GM12891 (cell line): ENCODE results near the gene ZMYM5.

Experiments
- POLR2AphosphoS5 ChIP-seq: IDR thresholded peaks from 2 replicates; pipeline ENCODE4 v1.6.1; 2011; ENCODE audit warnings: low read depth, low read length, control low read depth
- POU2F2 ChIP-seq: IDR thresholded peaks from 2 replicates; pipeline ENCODE4 v1.6.1; 2011; ENCODE audit warnings: low read depth, mild to moderate bottlenecking, control low read depth, low read length, moderate library complexity
- SPI1 ChIP-seq: IDR thresholded peaks from 2 replicates; pipeline ENCODE4 v1.6.1; 2011; ENCODE audit warnings: low read depth, low read length, control low read depth
- TAF1 ChIP-seq: IDR thresholded peaks from 2 replicates; pipeline ENCODE4 v1.6.1; 2011; ENCODE audit warnings: low read depth, low read length, control low read depth

DNA sequence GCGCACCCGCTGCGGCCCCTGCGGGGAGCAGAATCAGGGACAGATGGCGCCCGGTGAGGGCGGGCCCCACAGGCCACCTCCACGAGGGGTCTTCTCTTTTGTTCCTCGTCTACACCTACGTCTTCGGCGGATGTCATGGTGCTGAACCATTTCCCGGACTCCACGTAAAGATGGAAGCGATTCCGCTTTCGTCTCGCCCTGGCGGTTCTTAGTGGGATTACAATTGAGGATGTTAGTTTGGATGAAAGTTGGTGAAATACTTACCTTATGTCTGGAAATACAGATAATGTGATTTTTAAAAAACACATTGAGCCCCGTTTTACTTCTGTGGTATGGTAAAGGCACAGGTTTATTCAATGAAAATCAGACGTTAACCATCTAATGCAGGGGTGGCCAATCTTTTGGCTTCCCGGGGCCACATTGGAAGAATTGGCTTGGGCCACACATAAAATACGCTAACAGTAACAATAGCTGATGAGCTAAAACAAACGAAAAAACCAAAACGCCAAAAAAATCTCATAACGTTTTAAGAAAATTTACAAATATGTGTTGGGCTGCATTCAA is 1.4 kb upstream of the ZMYM5 start:
- TF ChIP-seq POLR2AphosphoS5: no peak
- TF ChIP-seq SPI1: peak; percentile 16; the same call in 1 of the 2 replicates
- no peak for TF ChIP-seq TAF1
- no peak for TF ChIP-seq POU2F2
